GM23338 (cell line): ENCODE results near the gene PTPRA. TPM values are rescaled to one million over a fixed set of nuclear protein-coding genes. Genes with fewer than 3 reads are reported as not detected.
A peak's percentile ranks its signal among the peaks of the same experiment; 100 is the strongest.

Experiments
- ATAC-seq: fragments of 200-7000 bp; cut with Tn5 transposase; 3 replicates; pipeline ENCODE4 v1.9.1; 2020
- DNase-seq: peaks from one replicate; pipeline ENCODE4 v3.0.0-alpha.2; 2015; ENCODE audit warnings: low spot score
- H2AFZ ChIP-seq: fragments of 200-600 bp; sonication (generic); 2 replicates; pipeline ENCODE4 v1.8.0; 2016; ENCODE audit warnings: antibody characterized with exemption, mild to moderate bottlenecking, moderate library complexity
- H3F3A ChIP-seq: fragments of 200-600 bp; sonication (generic); replicated peaks from 2 replicates; pipeline ENCODE4 v1.8.0; 2017; ENCODE audit warnings: antibody characterized with exemption, mixed run types, low read depth
- H3K27ac ChIP-seq: fragments of 200-600 bp; sonication (generic); 2 replicates; pipeline ENCODE4 v1.6.1; 2016; ENCODE audit warnings: low read depth
- H3K27me3 ChIP-seq: fragments of 200-600 bp; sonication (generic); 2 replicates; pipeline ENCODE4 v1.8.0; 2016; ENCODE audit warnings: mild to moderate bottlenecking, mixed run types, moderate library complexity; ENCODE audit not compliant: insufficient read depth
- H3K36me3 ChIP-seq: fragments of 200-600 bp; sonication (generic); 2 replicates; pipeline ENCODE4 v1.8.0; 2016; ENCODE audit warnings: mild to moderate bottlenecking; ENCODE audit not compliant: insufficient read depth
- H3K4me1 ChIP-seq: fragments of 200-600 bp; sonication (generic); 2 replicates; pipeline ENCODE4 v1.8.0; 2016; ENCODE audit warnings: mild to moderate bottlenecking, moderate library complexity; ENCODE audit not compliant: insufficient read depth
- H3K4me2 ChIP-seq: fragments of 200-600 bp; sonication (generic); 2 replicates; pipeline ENCODE4 v1.7.1; 2017; ENCODE audit warnings: mixed run types
- H3K4me3 ChIP-seq: fragments of 200-600 bp; sonication (generic); 2 replicates; pipeline ENCODE4 v1.6.1; 2016; ENCODE audit warnings: mixed run types
- H3K79me2 ChIP-seq: fragments of 200-600 bp; sonication (generic); replicated peaks from 2 replicates; pipeline ENCODE4 v1.8.0; 2017; ENCODE audit warnings: mild to moderate bottlenecking; ENCODE audit not compliant: insufficient read depth
- H3K9me2 ChIP-seq: fragments of 200-600 bp; sonication (generic); 2 replicates; pipeline ENCODE4 v1.8.0; 2017; ENCODE audit not compliant: insufficient read depth
- H4K20me1 ChIP-seq: fragments of 200-600 bp; sonication (generic); replicated peaks from 2 replicates; pipeline ENCODE4 v1.8.0; 2017; ENCODE audit warnings: mild to moderate bottlenecking; ENCODE audit not compliant: insufficient read depth
- H3K27ac Mint-ChIP-seq: 2 replicates; pipeline ENCODE4 v1.8.0; 2020; ENCODE audit warnings: inconsistent platforms, mild to moderate bottlenecking, moderate library complexity, mixed read lengths
- H3K27me3 Mint-ChIP-seq: 3 replicates; pipeline ENCODE4 v1.8.0; 2022; ENCODE audit warnings: low read depth, mild to moderate bottlenecking, moderate library complexity, mixed read lengths, inconsistent platforms; ENCODE audit not compliant: insufficient read depth, poor library complexity
- H3K36me3 Mint-ChIP-seq: 3 replicates; pipeline ENCODE4 v1.8.0; 2021; ENCODE audit warnings: low read depth, mild to moderate bottlenecking, inconsistent platforms, moderate library complexity, mixed read lengths
- H3K4me1 Mint-ChIP-seq: 3 replicates; pipeline ENCODE4 v1.8.0; 2020; ENCODE audit warnings: mild to moderate bottlenecking, inconsistent platforms, mixed read lengths
- H3K4me3 Mint-ChIP-seq: 3 replicates; pipeline ENCODE4 v1.8.0; 2021; ENCODE audit warnings: moderate library complexity, mild to moderate bottlenecking, inconsistent platforms, mixed read lengths
- H3K9me3 Mint-ChIP-seq: 3 replicates; pipeline ENCODE4 v1.8.0; 2020; ENCODE audit warnings: moderate library complexity, mild to moderate bottlenecking, inconsistent platforms, mixed read lengths
- CREB1 ChIP-seq: fragments of 250-450 bp; sonication (Bioruptor Pico); IDR thresholded peaks from 2 replicates; pipeline ENCODE4 v1.5.0; 2020; ENCODE audit warnings: low read depth, mild to moderate bottlenecking, moderate library complexity
- ETS1 ChIP-seq: IDR thresholded peaks from 2 replicates; pipeline ENCODE4 v1.6.1; 2016; ENCODE audit warnings: antibody characterized with exemption
- EZH2 ChIP-seq: fragments of 200-600 bp; sonication (generic); IDR thresholded peaks from one replicate; pipeline ENCODE4 v1.8.0; 2017; ENCODE audit warnings: antibody characterized with exemption, mild to moderate bottlenecking, low read depth; ENCODE audit not compliant: unreplicated experiment
- EZH2phosphoT487 ChIP-seq: fragments of 200-600 bp; sonication (generic); IDR thresholded peaks from one replicate; pipeline ENCODE4 v1.8.1; 2018; ENCODE audit warnings: antibody characterized with exemption; ENCODE audit not compliant: unreplicated experiment
- JUNB ChIP-seq: IDR thresholded peaks from one replicate; pipeline ENCODE4 v1.6.1; 2016; ENCODE audit warnings: antibody characterized with exemption; ENCODE audit not compliant: unreplicated experiment
- NANOG ChIP-seq: IDR thresholded peaks from 2 replicates; pipeline ENCODE4 v1.6.1; 2016; ENCODE audit warnings: antibody characterized with exemption, borderline replicate concordance
- POLR2AphosphoS5 ChIP-seq: IDR thresholded peaks from 2 replicates; pipeline ENCODE4 v1.6.1; 2016; ENCODE audit warnings: antibody characterized with exemption, low read depth
- STAT1 ChIP-seq: IDR thresholded peaks from one replicate; pipeline ENCODE4 v1.6.1; 2016; ENCODE audit warnings: antibody characterized with exemption; ENCODE audit not compliant: unreplicated experiment
- ZNF114 ChIP-seq: fragments of 250-450 bp; sonication (Bioruptor Pico); IDR thresholded peaks from 2 replicates; pipeline ENCODE4 v1.5.0; 2020; ENCODE audit warnings: mild to moderate bottlenecking, moderate library complexity
- ZNF331 ChIP-seq: fragments of 250-450 bp; sonication (Bioruptor Pico); IDR thresholded peaks from 2 replicates; pipeline ENCODE4 v1.5.0; 2020; ENCODE audit warnings: low read depth, mild to moderate bottlenecking, moderate library complexity
- ZNF462 ChIP-seq: fragments of 250-450 bp; sonication (Bioruptor Pico); IDR thresholded peaks from 2 replicates; pipeline ENCODE4 v1.5.0; 2020; ENCODE audit warnings: mild to moderate bottlenecking, moderate library complexity
- polyA plus RNA-seq: library from polyadenylated mRNA; unstranded; fragments of >200 nt; fragmentation: Nextera tagmentation; extraction: Ambion mirVana; gene quantifications from 2 replicates; pipeline ENCODE4 v1.2.1, GENCODE V29; 2016
- total RNA-seq: library from RNA; depleted of rRNA; stranded (reverse); fragments of >200 nt; shearing (Covaris generic); gene quantifications from 2 replicates; pipeline ENCODE4 v1.2.3, GENCODE V29; 2014
- TF ChIP-seq, protein P1 (sequence below): IDR thresholded peaks from one replicate; pipeline ENCODE4 v1.6.1; 2018; ENCODE audit warnings: antibody characterized with exemption; ENCODE audit not compliant: unreplicated experiment

PTPRA gene
- total and polyA plus RNA-seq, 2 experiments from 2014 or later: 37.8 to 39.3 TPM

DNA sequence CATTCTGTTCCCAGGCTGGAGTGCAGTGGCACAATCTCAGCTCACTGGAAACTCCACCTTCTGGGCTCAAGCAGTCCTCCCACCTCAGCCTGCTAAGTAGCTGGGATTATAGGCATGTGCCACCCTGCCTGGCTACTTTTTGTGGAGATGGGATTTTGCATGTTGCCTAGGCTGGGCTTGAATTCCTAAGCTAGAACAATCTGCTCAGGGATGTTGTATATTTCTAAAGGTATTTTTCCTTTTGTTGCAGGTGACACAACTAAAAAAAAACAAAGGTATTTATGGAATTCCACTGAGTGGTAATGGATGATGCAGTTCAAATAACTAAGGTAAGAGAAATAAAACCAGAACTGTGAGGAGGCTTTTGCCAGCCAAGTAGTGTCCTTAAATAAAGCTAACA is 49.7 kb downstream of the PTPRA start:
- Histone ChIP-seq H3K27me3 (no peaks in the 10 kb centered on the region), H4K20me1 (no peaks in the 10 kb centered on the region), H3K27ac (peak overlapping the region; percentile 56; the same call in 1 of the 2 replicates), H3F3A (no peaks in the 10 kb centered on the region), H3K9me2 (no peaks in the 10 kb centered on the region), H2AFZ (no peak overlapping the region), H3K4me3 (no peak overlapping the region), H3K79me2 (peaks cover 39% of the 10 kb centered on the region), H3K36me3 (peaks cover 10% of the 10 kb centered on the region; the same call in 1 of the 2 replicates), H3K4me2 (no peak overlapping the region), H3K4me1 (peaks cover 36% of the 10 kb centered on the region)
- DNase-seq: peak; percentile 55
- Mint-ChIP-seq H3K27me3 (no peaks in the 10 kb centered on the region), H3K27ac (no peak overlapping the region), H3K9me3 (no peaks in the 10 kb centered on the region), H3K4me3 (no peak overlapping the region), H3K36me3 (peaks cover 25% of the 10 kb centered on the region), H3K4me1 (peaks cover 28% of the 10 kb centered on the region)
- TF ChIP-seq EZH2 (no peak), NANOG (no peak), ETS1 (no peak), ZNF462 (no peak), JUNB (no peak), EZH2phosphoT487 (no peak), POLR2AphosphoS5 (no peak), ZNF114 (CRISPR knock-in tag) (no peak), ZNF331 (CRISPR knock-in tag) (no peak), STAT1 (no peak), CREB1 (no peak)
- TF ChIP-seq, protein P1, sequence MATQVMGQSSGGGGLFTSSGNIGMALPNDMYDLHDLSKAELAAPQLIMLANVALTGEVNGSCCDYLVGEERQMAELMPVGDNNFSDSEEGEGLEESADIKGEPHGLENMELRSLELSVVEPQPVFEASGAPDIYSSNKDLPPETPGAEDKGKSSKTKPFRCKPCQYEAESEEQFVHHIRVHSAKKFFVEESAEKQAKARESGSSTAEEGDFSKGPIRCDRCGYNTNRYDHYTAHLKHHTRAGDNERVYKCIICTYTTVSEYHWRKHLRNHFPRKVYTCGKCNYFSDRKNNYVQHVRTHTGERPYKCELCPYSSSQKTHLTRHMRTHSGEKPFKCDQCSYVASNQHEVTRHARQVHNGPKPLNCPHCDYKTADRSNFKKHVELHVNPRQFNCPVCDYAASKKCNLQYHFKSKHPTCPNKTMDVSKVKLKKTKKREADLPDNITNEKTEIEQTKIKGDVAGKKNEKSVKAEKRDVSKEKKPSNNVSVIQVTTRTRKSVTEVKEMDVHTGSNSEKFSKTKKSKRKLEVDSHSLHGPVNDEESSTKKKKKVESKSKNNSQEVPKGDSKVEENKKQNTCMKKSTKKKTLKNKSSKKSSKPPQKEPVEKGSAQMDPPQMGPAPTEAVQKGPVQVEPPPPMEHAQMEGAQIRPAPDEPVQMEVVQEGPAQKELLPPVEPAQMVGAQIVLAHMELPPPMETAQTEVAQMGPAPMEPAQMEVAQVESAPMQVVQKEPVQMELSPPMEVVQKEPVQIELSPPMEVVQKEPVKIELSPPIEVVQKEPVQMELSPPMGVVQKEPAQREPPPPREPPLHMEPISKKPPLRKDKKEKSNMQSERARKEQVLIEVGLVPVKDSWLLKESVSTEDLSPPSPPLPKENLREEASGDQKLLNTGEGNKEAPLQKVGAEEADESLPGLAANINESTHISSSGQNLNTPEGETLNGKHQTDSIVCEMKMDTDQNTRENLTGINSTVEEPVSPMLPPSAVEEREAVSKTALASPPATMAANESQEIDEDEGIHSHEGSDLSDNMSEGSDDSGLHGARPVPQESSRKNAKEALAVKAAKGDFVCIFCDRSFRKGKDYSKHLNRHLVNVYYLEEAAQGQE: no peak
- peak; percentile 54 for ATAC-seq
